Muscle layer of colon (tissue), 2 donors: Measurements from ENCODE around the gene ENPP7.
"Not testable (repeated sequence)": the region's sequence is repeated elsewhere in the genome, so short reads cannot be mapped to it uniquely, and the experiment has no call there.

Experiments used
- H3K27ac ChIP-seq: one replicate; pipeline ENCODE4 v1.7.0; 2013; ENCODE audit warnings: low read depth, mild to moderate bottlenecking, low read length, moderate library complexity
- H3K27me3 ChIP-seq, 2 donors: one replicate each; pipeline ENCODE4 v1.7.0; 2013; ENCODE audit warnings: low read length in 2 of 2, mild to moderate bottlenecking in 2 of 2; ENCODE audit not compliant: insufficient read depth in 2 of 2, control insufficient read depth in 1 of 2
- H3K36me3 ChIP-seq: one replicate; pipeline ENCODE4 v1.7.0; 2013; ENCODE audit warnings: mild to moderate bottlenecking, low read length; ENCODE audit not compliant: insufficient read depth
- H3K4me1 ChIP-seq: one replicate; pipeline ENCODE4 v1.7.0; 2013; ENCODE audit warnings: mild to moderate bottlenecking, low read length; ENCODE audit not compliant: insufficient read depth
- H3K4me3 ChIP-seq, 2 donors: one replicate each; pipeline ENCODE4 v1.7.0; 2013; ENCODE audit warnings: low read length in 2 of 2, low read depth in 1 of 2, mild to moderate bottlenecking in 1 of 2, moderate library complexity in 1 of 2
- H3K9ac ChIP-seq: one replicate; pipeline ENCODE4 v1.7.0; 2013; ENCODE audit warnings: low read length
- H3K9me3 ChIP-seq: one replicate; pipeline ENCODE4 v1.7.0; 2013; ENCODE audit warnings: mild to moderate bottlenecking, low read length
- donor health status: abdominal sarcoma.
- donor health status: Adenocarcinoma of cecum.

Gene ENPP7

DNA sequence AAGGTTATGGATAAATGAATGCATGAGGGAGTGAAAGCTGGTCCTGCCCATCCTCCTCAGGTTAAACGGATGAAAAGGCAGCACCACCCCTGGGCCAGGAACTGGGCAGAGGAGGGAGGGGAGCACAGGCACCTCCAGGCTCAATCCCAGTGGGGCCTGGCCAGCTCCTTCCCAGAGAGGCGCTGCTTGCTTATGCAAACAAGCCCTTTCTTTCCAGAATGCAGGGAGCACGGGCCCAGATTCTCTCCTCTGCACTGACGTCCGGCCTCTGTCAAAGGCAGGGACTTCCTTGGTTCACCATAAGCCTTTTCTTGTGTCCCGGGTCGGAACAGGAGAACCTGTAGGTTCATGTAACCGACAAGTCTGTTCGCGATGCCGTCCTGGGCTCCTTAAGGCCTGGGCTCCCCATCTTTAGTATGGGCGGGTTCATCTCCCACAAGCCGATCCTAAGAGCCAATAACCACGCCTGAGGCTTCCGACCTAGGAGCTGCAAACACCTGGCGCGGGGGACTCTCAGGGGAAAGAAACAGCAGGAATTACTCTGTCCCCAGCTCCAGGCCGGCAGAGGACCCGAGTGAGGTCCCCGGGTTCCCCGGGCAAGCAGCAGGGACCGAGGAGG lies 16.3 kb downstream of the ENPP7 start:
- no peaks in the 10 kb centered on the region for H3K9me3 ChIP-seq

GRCh38 chr17:79747508-79748294 lies 17.0 kb downstream of the ENPP7 start:
- Histone ChIP-seq H3K9ac (no peak overlapping the region), H3K36me3 (no peaks in the 10 kb centered on the region), H3K4me1 (no peaks in the 10 kb centered on the region), H3K4me3 (no peak overlapping the region), H3K27me3 (peaks cover 30 to 52% of the 10 kb centered on the region in 2 donors), H3K9me3 (no peaks in the 10 kb centered on the region), H3K27ac (no peak overlapping the region)

More for the DNA sequence above, 16.3 kb downstream of the ENPP7 start:
- Histone ChIP-seq H3K9ac (no peak overlapping the region), H3K4me1 (peaks cover 4% of the 10 kb centered on the region), H3K27me3 (peaks cover 30 to 59% of the 10 kb centered on the region in 2 donors), H3K27ac (no peak overlapping the region), H3K4me3 (no peak overlapping the region), H3K36me3 (no peaks in the 10 kb centered on the region)

DNA sequence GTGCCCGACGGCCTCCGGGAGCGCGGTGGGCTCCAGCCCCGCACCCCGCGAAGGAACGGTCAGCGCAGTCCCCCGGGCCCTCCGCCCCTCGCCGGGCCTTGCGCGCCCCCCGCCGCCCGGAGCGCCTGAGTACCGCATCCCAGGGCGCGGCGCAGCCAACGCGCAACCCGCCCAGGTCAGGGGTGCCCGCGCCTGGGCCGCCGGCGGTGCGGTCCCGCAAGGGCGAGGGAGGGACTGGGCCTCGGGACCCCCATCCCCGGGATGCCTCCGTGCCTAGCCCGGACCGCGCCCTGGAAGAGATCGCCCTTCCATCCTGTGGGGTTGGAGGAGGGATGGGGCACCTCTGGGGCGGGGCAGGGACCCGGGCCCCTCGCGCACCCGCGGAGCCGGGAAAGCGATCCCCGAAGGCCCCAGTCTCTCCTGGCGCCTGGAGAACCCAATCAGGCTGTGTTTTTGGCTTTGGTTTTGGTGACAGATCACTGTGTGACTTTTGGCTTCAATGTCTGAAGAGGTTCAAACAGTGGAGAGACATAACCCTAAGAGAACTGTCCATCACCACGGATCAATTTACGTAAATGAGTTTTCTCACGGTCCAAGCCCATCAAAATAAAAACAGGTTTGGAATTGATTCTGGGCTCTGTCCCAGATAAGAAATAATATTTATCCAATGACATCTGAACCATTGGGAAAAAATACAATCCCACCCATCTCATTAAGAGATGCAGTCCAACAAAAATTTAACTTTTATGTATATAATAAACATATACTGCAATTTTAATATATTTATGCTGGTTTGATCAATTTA lies 17.8 kb downstream of the ENPP7 start:
- Histone ChIP-seq H3K27ac (no peak overlapping the region), H3K9me3 (no peaks in the 10 kb centered on the region), H3K4me1 (no peaks in the 10 kb centered on the region), H3K9ac (no peak overlapping the region), H3K27me3 (peaks cover 30 to 46% of the 10 kb centered on the region in 2 donors), H3K36me3 (no peaks in the 10 kb centered on the region), H3K4me3 (no peak overlapping the region)

DNA sequence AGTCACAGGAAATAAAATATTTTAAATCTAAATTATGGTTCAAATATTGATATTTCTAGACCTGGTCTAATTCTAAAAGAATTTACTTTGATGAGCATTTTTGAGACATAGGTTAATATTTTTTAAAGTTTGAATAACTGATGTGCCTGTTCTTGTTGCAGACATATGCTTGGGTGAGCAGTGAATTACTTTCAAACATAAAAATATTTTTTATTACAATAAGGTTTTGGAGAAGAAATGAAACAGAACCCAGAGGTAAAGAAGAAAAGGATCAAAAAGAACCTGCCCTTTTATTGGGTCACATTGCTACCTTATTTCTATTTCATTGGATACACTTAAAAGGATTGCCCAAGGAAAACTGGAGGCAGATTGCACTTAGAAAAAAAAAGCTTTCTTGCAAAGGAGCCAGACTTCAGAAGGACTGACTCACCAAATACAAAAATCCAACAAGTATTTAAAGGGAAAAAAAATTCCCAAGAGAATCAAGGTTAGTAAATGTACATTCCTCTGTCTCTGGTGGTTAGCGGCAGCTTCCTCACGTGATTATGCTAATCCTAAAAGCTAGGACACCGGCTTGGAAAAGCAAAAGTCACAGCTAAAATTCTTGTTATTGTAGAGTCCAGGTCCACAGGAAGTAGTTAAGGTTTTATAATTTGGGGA lies 18.5 kb downstream of the ENPP7 start:
- Histone ChIP-seq H3K27ac (no peak overlapping the region), H3K4me1 (no peaks in the 10 kb centered on the region), H3K9ac (no peak overlapping the region), H3K27me3 (peaks cover 30 to 46% of the 10 kb centered on the region in 2 donors), H3K36me3 (no peaks in the 10 kb centered on the region), H3K4me3 (no peak overlapping the region), H3K9me3 (no peaks in the 10 kb centered on the region)

GRCh38 chr17:79749958-79750357 lies 19.2 kb downstream of the ENPP7 start:
- Histone ChIP-seq H3K27ac (no peak overlapping the region), H3K4me3 (no peak overlapping the region), H3K36me3 (no peaks in the 10 kb centered on the region), H3K9me3 (no peaks in the 10 kb centered on the region), H3K4me1 (no peaks in the 10 kb centered on the region), H3K9ac (no peak overlapping the region), H3K27me3 (peaks cover 30 to 46% of the 10 kb centered on the region in 2 donors)

GRCh38 chr17:79750650-79751545 lies 20.2 kb downstream of the ENPP7 start:
- no peaks in the 10 kb centered on the region for H3K36me3 ChIP-seq
- H3K9ac ChIP-seq, result no peak overlapping the region
- peaks cover 30 to 46% of the 10 kb centered on the region in 2 donors for H3K27me3 ChIP-seq
- H3K27ac ChIP-seq, result no peak overlapping the region
- H3K9me3 ChIP-seq, result no peaks in the 10 kb centered on the region
- H3K4me1 ChIP-seq, result no peaks in the 10 kb centered on the region
- H3K4me3 ChIP-seq, result no peak overlapping the region

- Histone ChIP-seq H3K27me3 (peaks cover 21 to 38% of the 10 kb centered on the region in 2 donors), H3K4me1 (no peaks in the 10 kb centered on the region), H3K9me3 (no peaks in the 10 kb centered on the region), H3K9ac (no peak overlapping the region), H3K27ac (no peak overlapping the region), H3K36me3 (no peaks in the 10 kb centered on the region), H3K4me3 (no peak overlapping the region)
Measured at GRCh38 chr17:79752175-79752574, 21.4 kb downstream of the ENPP7 start.

- H3K4me3 ChIP-seq, result no peak overlapping the region
- H3K9ac ChIP-seq, result no peak overlapping the region
- no peak overlapping the region for H3K27ac ChIP-seq
- no peaks in the 10 kb centered on the region for H3K4me1 ChIP-seq
- H3K27me3 ChIP-seq, result peaks cover 8 to 19% of the 10 kb centered on the region in 2 donors
- H3K9me3 ChIP-seq, result no peaks in the 10 kb centered on the region
- no peaks in the 10 kb centered on the region for H3K36me3 ChIP-seq
Measured at GRCh38 chr17:79754370-79754769, 23.6 kb downstream of the ENPP7 start.

- H3K4me1 ChIP-seq, H3K9ac ChIP-seq, H3K36me3 ChIP-seq, H3K4me3 ChIP-seq, H3K27ac ChIP-seq, H3K9me3 ChIP-seq: not testable (repeated sequence)
- peaks cover 7 to 13% of the 10 kb centered on the region in 2 donors for H3K27me3 ChIP-seq
Measured at GRCh38 chr17:79754903-79755302, 24.2 kb downstream of the ENPP7 start.

GRCh38 chr17:79755591-79755990 lies 24.8 kb downstream of the ENPP7 start:
- Histone ChIP-seq H3K27me3 (peaks cover 7% of the 10 kb centered on the region in 2 donors), H3K4me3 (no peak overlapping the region), H3K9ac (no peak overlapping the region), H3K4me1 (no peaks in the 10 kb centered on the region), H3K9me3 (no peaks in the 10 kb centered on the region), H3K36me3 (no peaks in the 10 kb centered on the region), H3K27ac (no peak overlapping the region)
